NOMO-1 treated with dmso at 0.1 percent for 144 hours (cell line): ENCODE measurements around the gene TNPO2.

Experiments used
- DNase-seq: peaks from one replicate; lab custom pipeline; 2025; ENCODE audit not compliant: unreplicated experiment; lab: John Stamatoyannopoulos, UW

The TNPO2 gene

GRCh38 chr19:12652219-12652618 is 71.5 kb downstream of the TNPO2 start:
- no peak for DNase-seq

- DNase-seq: no peak
Measured at GRCh38 chr19:12649941-12650340, 73.8 kb downstream of the TNPO2 start.
